Stimulated activated CD8-positive, alpha-beta memory T cell treated with anti-CD3 and anti-CD28 coated beads, Interleukin-4, amount 100 ng/mL, for 4 hours (primary cell): ENCODE measurements around the gene CSNK2A2.

ENCODE experiments used
- DNase-seq, 2 donors: peaks; one replicate each; pipeline ENCODE4 v3.0.0-alpha.2; 2020; ENCODE audit warnings: low read depth in 2 of 2, low spot score in 1 of 2

The CSNK2A2 gene

DNA sequence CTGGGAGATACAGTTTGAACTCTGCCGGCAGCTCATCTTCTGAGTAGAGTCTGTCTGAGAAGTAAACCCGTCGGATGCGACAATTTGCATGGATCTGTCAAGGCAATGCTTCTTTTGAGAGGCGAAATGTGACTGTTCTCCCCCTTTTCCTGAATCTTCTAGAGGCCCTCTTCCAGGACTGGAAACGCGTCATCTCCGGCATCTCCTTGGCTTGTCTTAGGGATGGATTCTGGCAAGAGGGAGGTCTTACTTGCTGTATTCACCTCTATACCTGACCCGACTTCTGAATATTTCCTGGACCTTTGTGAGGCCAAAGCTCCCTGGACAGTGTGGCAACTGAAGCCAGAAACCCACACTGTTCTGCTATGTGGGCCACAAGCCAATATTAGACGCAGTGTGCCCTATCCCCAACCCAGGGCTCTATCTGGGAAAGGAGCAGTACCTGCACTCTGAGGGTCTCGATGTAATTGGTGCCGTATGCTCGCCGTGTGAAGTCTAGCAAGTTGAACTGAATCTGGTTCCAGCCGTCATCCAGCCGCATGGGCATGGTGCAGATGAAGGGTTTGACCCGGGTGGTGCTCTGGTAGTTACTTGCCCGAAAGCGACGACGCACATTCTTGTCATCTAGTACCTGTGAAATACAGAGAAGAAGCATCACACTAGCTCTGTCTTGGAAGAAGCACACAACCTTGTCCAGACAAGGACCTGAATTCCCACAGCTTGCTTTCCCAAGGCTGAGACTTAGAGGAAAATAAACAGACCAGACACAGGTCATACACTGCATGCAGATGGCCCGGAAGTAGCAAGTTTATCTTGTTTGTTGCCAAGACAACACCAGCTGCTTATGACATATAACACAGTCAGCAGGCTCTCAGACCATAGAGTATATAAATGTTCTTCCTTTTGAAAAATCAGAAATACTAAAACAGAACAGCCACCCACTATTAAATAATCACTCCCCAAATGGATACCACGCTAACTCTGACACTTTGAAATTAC is 82.8 kb downstream of the CSNK2A2 start:
- DNase-seq = no peak

- no peak for DNase-seq
Measured at GRCh38 chr16:58111302-58111627, 86.6 kb downstream of the CSNK2A2 start.

DNA sequence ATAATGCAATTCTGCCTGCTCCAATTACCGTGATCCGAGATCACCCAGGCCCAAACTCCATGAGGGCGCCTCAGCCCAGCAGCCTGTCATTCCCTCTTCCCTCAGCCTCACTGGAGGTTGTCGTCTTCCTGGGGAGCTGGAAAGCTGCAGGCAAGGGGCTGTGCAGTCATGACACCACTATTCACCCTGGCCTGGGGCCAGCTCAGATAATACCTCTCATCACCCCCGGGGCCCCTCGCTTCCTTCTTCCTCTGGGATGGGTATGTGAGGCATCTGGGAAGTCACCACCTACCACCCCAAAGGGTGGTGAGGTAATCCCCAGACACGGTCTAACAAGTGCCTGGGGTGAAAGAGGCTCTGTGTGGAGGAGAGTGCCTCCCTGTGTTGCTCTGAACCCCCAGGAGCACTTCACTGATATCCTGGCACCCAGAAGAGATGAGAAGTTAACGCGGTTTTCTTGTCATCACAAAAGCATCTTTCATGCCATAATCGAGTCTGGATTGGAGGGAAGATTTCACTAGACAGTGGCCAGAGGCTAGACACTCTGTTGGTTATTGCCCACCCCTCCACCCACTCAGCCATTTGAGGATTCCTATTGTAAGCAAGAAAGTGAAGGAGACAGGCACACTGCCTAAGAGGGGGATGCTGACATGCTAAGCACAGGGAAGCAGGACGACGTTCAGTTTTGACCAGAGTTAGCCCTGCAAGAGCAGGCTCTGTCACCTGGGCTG is 87.2 kb downstream of the CSNK2A2 start:
- DNase-seq = no peak

DNA sequence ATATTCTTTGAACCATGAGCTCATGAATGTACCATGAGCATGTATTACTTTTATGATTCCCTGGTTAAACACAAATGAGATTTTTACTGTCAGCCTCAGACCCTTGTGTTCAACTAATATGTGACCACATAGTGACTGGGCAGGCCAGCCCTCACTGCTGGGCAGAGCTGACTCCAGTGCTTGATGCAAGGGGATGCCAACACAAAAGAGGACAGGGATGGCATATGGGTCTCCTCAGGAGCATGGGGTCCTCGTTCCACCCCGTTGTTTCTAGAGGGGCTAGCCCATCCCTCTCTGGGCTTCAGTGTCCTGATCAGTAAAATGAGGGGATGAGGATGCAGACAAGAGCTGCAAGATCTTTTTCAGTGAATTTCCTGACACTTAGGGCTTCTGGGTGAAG is 88.0 kb downstream of the CSNK2A2 start:
- no peak for DNase-seq

- DNase-seq = no peak
Measured at GRCh38 chr16:58109330-58109729, 88.6 kb downstream of the CSNK2A2 start.
